ENCODE results near the gene RUNX3. TPM values are rescaled to one million over a fixed set of nuclear protein-coding genes. Genes with fewer than 3 reads are reported as not detected.

RUNX3 gene
- total RNA-seq, 1 experiment from 2014 or later, result 3.7 TPM

GRCh38 chr1:24958766-24959622, 28.9 kb upstream of the RUNX3 start:
- Histone ChIP-seq H4K20me1 (ENCODE audit: low read length) (no peaks in the 10 kb centered on the region), H3K9me2 (replicated peaks; ENCODE audit: low read length) (no peaks in the 10 kb centered on the region), H2AFZ (ENCODE audit: low read length) (no peak overlapping the region), H3K9me3 (ENCODE audit: low read length) (no peaks in the 10 kb centered on the region), H3K4me1 (ENCODE audit: insufficient read depth, low read length) (peaks cover 12% of the 10 kb centered on the region), H3F3A (ENCODE audit: low read length, unreplicated experiment) (no peaks in the 10 kb centered on the region), H3K27ac (ENCODE audit: low read length) (no peak overlapping the region), H3K4me3 (ENCODE audit: low read length) (no peak overlapping the region), H3K36me3 (ENCODE audit: low read depth, low read length) (no peaks in the 10 kb centered on the region), H3K79me2 (ENCODE audit: low read length) (no peaks in the 10 kb centered on the region), H3K9ac (ENCODE audit: low read length) (no peak overlapping the region), H3K27me3 (ENCODE audit: low read length) (no peaks in the 10 kb centered on the region; the same call in 1 of the 2 replicates), H3K4me2 (ENCODE audit: low read length) (no peak overlapping the region)
- BruUV-seq (replicated peaks), result no TSS peak
- TF ChIP-seq CTCF (conservative IDR thresholded peaks at IDR 0.05; ENCODE audit: low read depth, low read length), result no peak
- TF ChIP-seq EZH2phosphoT487 (IDR thresholded peaks at IDR 0.05; ENCODE audit: borderline replicate concordance, low read length), result no peak
- no peak for TF ChIP-seq EZH2 (IDR thresholded peaks at IDR 0.05; ENCODE audit: low read length, unreplicated experiment)
- ChIA-PET POLR2A (ENCODE audit: unreplicated experiment) (no interaction called here), CTCF (no interaction called here)
- intact Hi-C loops (cut with micrococcal nuclease), result no loop called here
- ATAC-seq (no peak), DNase-seq (no peak)

- DNase-seq (no peak), ATAC-seq (no peak)
- no peaks in the 10 kb centered on the region; the same call in 1 of the 2 replicates for H3K27me3 ChIP-seq (ENCODE audit: low read length)
- H3K9me2 ChIP-seq (replicated peaks; ENCODE audit: low read length), result no peaks in the 10 kb centered on the region
- no peak overlapping the region for H2AFZ ChIP-seq (ENCODE audit: low read length)
- TF ChIP-seq CTCF (conservative IDR thresholded peaks at IDR 0.05; ENCODE audit: low read depth, low read length) (no peak), EZH2 (IDR thresholded peaks at IDR 0.05; ENCODE audit: low read length, unreplicated experiment) (no peak), EZH2phosphoT487 (IDR thresholded peaks at IDR 0.05; ENCODE audit: borderline replicate concordance, low read length) (no peak)
- no peaks in the 10 kb centered on the region for H3F3A ChIP-seq (ENCODE audit: low read length, unreplicated experiment)
- no peaks in the 10 kb centered on the region for H3K9me3 ChIP-seq (ENCODE audit: low read length)
- CTCF ChIA-PET, result no interaction called here
- H4K20me1 ChIP-seq (ENCODE audit: low read length), result no peaks in the 10 kb centered on the region
- peaks cover 12% of the 10 kb centered on the region for H3K4me1 ChIP-seq (ENCODE audit: insufficient read depth, low read length)
- H3K36me3 ChIP-seq (ENCODE audit: low read depth, low read length), result no peaks in the 10 kb centered on the region
- intact Hi-C loops (cut with micrococcal nuclease), result no loop called here
- no peak overlapping the region for H3K9ac ChIP-seq (ENCODE audit: low read length)
- no peaks in the 10 kb centered on the region for H3K79me2 ChIP-seq (ENCODE audit: low read length)
- no peak overlapping the region for H3K27ac ChIP-seq (ENCODE audit: low read length)
- BruUV-seq (replicated peaks), result no TSS peak
- H3K4me2 ChIP-seq (ENCODE audit: low read length), result no peak overlapping the region
- H3K4me3 ChIP-seq (ENCODE audit: low read length), result no peak overlapping the region
- POLR2A ChIA-PET (ENCODE audit: unreplicated experiment), result no interaction called here
These were observed 28.0 kb upstream of the RUNX3 start for GRCh38 chr1:24957808-24958752.
